ENCODE measurements around the gene PRKN.

GRCh38 chr6:162666246-162666645 lies 61.3 kb downstream of the PRKN start:
- TF ChIP-seq CTCF (IDR thresholded peaks at IDR 0.05; ENCODE audit: borderline replicate concordance, extremely low read depth, low read length, poor library complexity, severe bottlenecking) (no peak), EZH2 (IDR thresholded peaks at IDR 0.05; ENCODE audit: borderline replicate concordance, low read depth, low read length, severe bottlenecking) (no peak)

Data from DND-41 (cell line).